Parathyroid adenoma (tissue), 2 donors: ENCODE measurements around the gene SPC25.
A peak's percentile ranks its signal among the peaks of the same experiment; 100 is the strongest.

Experiments
- H2AFZ ChIP-seq: fragments of 300-600 bp; sonication (generic); one replicate; pipeline ENCODE4 v1.7.0; 2017; ENCODE audit warnings: antibody characterized with exemption, mild to moderate bottlenecking
- H3K27ac ChIP-seq: fragments of 300-600 bp; sonication (generic); one replicate; pipeline ENCODE4 v1.7.0; 2017
- H3K27me3 ChIP-seq: fragments of 300-600 bp; sonication (generic); one replicate; pipeline ENCODE4 v1.7.0; 2017; ENCODE audit warnings: low read length; ENCODE audit not compliant: control insufficient read depth, insufficient read depth
- H3K36me3 ChIP-seq: fragments of 300-600 bp; sonication (generic); one replicate; pipeline ENCODE4 v1.7.0; 2017; ENCODE audit warnings: low read length; ENCODE audit not compliant: control insufficient read depth, insufficient read depth
- H3K4me1 ChIP-seq: fragments of 300-600 bp; sonication (generic); one replicate; pipeline ENCODE4 v1.7.0; 2017; ENCODE audit warnings: control low read depth
- H3K4me2 ChIP-seq: fragments of 300-600 bp; sonication (generic); one replicate; pipeline ENCODE4 v1.7.0; 2017; ENCODE audit warnings: low read length
- H3K4me3 ChIP-seq: fragments of 300-600 bp; sonication (generic); one replicate; pipeline ENCODE4 v1.7.0; 2017; ENCODE audit warnings: low read depth, low read length
- H3K79me2 ChIP-seq: fragments of 300-600 bp; sonication (generic); one replicate; pipeline ENCODE4 v1.7.0; 2017; ENCODE audit warnings: control low read depth
- H3K9ac ChIP-seq: fragments of 300-600 bp; sonication (generic); one replicate; pipeline ENCODE4 v1.7.0; 2017; ENCODE audit warnings: mild to moderate bottlenecking
- H3K9me3 ChIP-seq: fragments of 300-600 bp; sonication (generic); one replicate; pipeline ENCODE4 v1.7.0; 2017; ENCODE audit warnings: low read length; ENCODE audit not compliant: control insufficient read depth
- TF ChIP-seq, protein P1 (sequence below): fragments of 300-600 bp; sonication (generic); IDR thresholded peaks from one replicate; pipeline ENCODE4 v1.7.0; 2017; ENCODE audit warnings: antibody characterized with exemption, mild to moderate bottlenecking
- donor health status: primary hyperparathyroidism.

The SPC25 gene

GRCh38 chr2:168855601-168856000 is 34.6 kb downstream of the SPC25 start:
- H3K79me2 ChIP-seq, result no peaks in the 10 kb centered on the region
- H2AFZ ChIP-seq, result no peak overlapping the region
- no peak overlapping the region for H3K4me2 ChIP-seq
- H3K9ac ChIP-seq, result no peak overlapping the region
- no peaks in the 10 kb centered on the region for H3K9me3 ChIP-seq
- H3K4me3 ChIP-seq, result no peak overlapping the region
- no peaks in the 10 kb centered on the region for H3K36me3 ChIP-seq
- no peaks in the 10 kb centered on the region for H3K27me3 ChIP-seq
- H3K4me1 ChIP-seq, result peaks cover 16% of the 10 kb centered on the region
- TF ChIP-seq, protein P1, sequence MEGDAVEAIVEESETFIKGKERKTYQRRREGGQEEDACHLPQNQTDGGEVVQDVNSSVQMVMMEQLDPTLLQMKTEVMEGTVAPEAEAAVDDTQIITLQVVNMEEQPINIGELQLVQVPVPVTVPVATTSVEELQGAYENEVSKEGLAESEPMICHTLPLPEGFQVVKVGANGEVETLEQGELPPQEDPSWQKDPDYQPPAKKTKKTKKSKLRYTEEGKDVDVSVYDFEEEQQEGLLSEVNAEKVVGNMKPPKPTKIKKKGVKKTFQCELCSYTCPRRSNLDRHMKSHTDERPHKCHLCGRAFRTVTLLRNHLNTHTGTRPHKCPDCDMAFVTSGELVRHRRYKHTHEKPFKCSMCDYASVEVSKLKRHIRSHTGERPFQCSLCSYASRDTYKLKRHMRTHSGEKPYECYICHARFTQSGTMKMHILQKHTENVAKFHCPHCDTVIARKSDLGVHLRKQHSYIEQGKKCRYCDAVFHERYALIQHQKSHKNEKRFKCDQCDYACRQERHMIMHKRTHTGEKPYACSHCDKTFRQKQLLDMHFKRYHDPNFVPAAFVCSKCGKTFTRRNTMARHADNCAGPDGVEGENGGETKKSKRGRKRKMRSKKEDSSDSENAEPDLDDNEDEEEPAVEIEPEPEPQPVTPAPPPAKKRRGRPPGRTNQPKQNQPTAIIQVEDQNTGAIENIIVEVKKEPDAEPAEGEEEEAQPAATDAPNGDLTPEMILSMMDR, result no peak
- no peak overlapping the region for H3K27ac ChIP-seq

DNA sequence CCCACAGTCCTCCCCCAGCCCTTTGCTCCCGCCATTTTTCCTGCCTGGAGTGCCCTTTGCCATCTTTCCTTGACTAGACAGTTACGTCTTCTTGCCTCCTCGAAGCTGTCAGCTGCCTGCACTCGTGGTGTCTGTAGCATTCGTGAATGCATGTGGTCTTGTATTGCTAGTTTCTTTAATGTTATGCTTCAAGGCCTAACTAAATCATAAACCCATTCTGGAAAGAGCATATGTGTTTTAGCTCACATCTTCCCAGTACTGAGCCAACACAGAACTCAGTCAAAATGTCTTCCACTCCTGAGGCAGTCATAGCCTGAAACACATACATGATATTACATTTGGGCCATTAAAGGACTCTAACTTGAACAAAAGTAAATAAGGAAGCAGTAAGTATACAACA is 35.6 kb downstream of the SPC25 start:
- no peaks in the 10 kb centered on the region for H3K79me2 ChIP-seq
- no peaks in the 10 kb centered on the region for H3K27me3 ChIP-seq
- no peaks in the 10 kb centered on the region for H3K9me3 ChIP-seq
- peaks cover 16% of the 10 kb centered on the region for H3K4me1 ChIP-seq
- no peak overlapping the region for H2AFZ ChIP-seq
- no peak overlapping the region for H3K27ac ChIP-seq
- no peak overlapping the region for H3K4me2 ChIP-seq
- no peak overlapping the region for H3K9ac ChIP-seq
- TF ChIP-seq, protein P1, result no peak
- no peaks in the 10 kb centered on the region for H3K36me3 ChIP-seq
- H3K4me3 ChIP-seq, result no peak overlapping the region

DNA sequence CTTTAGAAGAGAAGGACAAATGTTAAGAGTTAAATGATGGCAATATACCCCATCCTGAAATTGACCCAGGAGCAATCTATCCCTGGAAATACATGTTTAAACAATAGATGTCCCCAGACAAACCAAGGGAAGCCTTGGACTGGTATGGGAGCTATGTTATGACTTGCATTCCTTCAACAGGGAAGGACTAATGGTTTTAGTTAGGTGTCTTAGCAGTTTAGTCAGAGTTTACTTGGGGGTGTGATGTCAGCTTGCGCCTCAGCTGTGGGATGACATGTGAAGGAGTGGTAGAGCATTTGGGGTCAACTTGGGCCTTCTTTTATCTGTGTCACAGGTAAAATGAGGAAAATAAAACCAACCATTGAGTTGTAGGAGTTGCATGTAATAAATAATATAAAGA is 36.8 kb downstream of the SPC25 start:
- Histone ChIP-seq H3K9ac (no peak overlapping the region), H3K4me3 (no peak overlapping the region), H3K9me3 (no peaks in the 10 kb centered on the region), H3K4me2 (no peak overlapping the region), H2AFZ (no peak overlapping the region), H3K36me3 (no peaks in the 10 kb centered on the region), H3K4me1 (peaks cover 19% of the 10 kb centered on the region), H3K27me3 (no peaks in the 10 kb centered on the region), H3K79me2 (no peaks in the 10 kb centered on the region), H3K27ac (no peak overlapping the region)
- TF ChIP-seq, protein P1, result no peak

- Histone ChIP-seq H3K36me3 (no peaks in the 10 kb centered on the region), H3K9me3 (no peaks in the 10 kb centered on the region), H3K9ac (no peak overlapping the region), H3K4me2 (no peak overlapping the region), H3K4me3 (no peak overlapping the region), H2AFZ (peak overlapping the region; percentile 10), H3K27ac (no peak overlapping the region), H3K4me1 (peaks cover 19% of the 10 kb centered on the region), H3K27me3 (no peaks in the 10 kb centered on the region), H3K79me2 (no peaks in the 10 kb centered on the region)
- TF ChIP-seq, protein P1, result no peak
Measured at GRCh38 chr2:168852481-168852880, 37.7 kb downstream of the SPC25 start.

GRCh38 chr2:168851674-168852320 is 38.4 kb downstream of the SPC25 start:
- H3K9me3 ChIP-seq, result no peaks in the 10 kb centered on the region
- TF ChIP-seq, protein P1, result no peak
- H3K36me3 ChIP-seq, result no peaks in the 10 kb centered on the region
- no peak overlapping the region for H3K9ac ChIP-seq
- no peaks in the 10 kb centered on the region for H3K27me3 ChIP-seq
- H3K4me3 ChIP-seq, result no peak overlapping the region
- H3K4me1 ChIP-seq, result peaks cover 15% of the 10 kb centered on the region
- H3K4me2 ChIP-seq, result no peak overlapping the region
- H2AFZ ChIP-seq, result peak overlapping the region; percentile 17
- no peaks in the 10 kb centered on the region for H3K79me2 ChIP-seq
- H3K27ac ChIP-seq, result no peak overlapping the region
